IPS-20b (cell line): ENCODE results near the gene FSTL4.

ENCODE experiments used
- H3K27ac ChIP-seq: one replicate; pipeline ENCODE4 v1.5.1; 2013; ENCODE audit warnings: low read length
- H3K27me3 ChIP-seq: 2 replicates; pipeline ENCODE4 v1.6.1; 2013; ENCODE audit warnings: mild to moderate bottlenecking, low read length, inconsistent platforms; ENCODE audit not compliant: insufficient read depth
- H3K36me3 ChIP-seq: 2 replicates; pipeline ENCODE4 v1.6.1; 2013; ENCODE audit warnings: low read depth, mild to moderate bottlenecking, inconsistent platforms, low read length, moderate library complexity; ENCODE audit not compliant: insufficient read depth
- H3K4me1 ChIP-seq: 2 replicates; pipeline ENCODE4 v1.6.1; 2013; ENCODE audit warnings: mild to moderate bottlenecking, control low read depth, inconsistent platforms, low read length, moderate library complexity; ENCODE audit not compliant: insufficient read depth
- H3K4me3 ChIP-seq: 2 replicates; pipeline ENCODE4 v1.5.1; 2013; ENCODE audit warnings: mild to moderate bottlenecking, low read length, inconsistent platforms
- H3K9ac ChIP-seq: 2 replicates; pipeline ENCODE4 v1.6.1; 2013; ENCODE audit warnings: low read depth, mild to moderate bottlenecking, inconsistent platforms, low read length, moderate library complexity
- H3K9me3 ChIP-seq: 2 replicates; pipeline ENCODE4 v1.6.1; 2013; ENCODE audit warnings: mild to moderate bottlenecking, low read depth, low read length, inconsistent platforms; ENCODE audit not compliant: insufficient read depth

The FSTL4 gene

GRCh38 chr5:133348406-133348805 is 263.9 kb downstream of the FSTL4 start:
- Histone ChIP-seq H3K9ac (no peak overlapping the region), H3K27ac (no peak overlapping the region), H3K36me3 (no peaks in the 10 kb centered on the region), H3K27me3 (no peaks in the 10 kb centered on the region), H3K4me1 (peaks cover 7% of the 10 kb centered on the region), H3K4me3 (no peak overlapping the region), H3K9me3 (no peaks in the 10 kb centered on the region)

- no peak overlapping the region for H3K4me3 ChIP-seq
- peaks cover 12% of the 10 kb centered on the region for H3K4me1 ChIP-seq
- H3K9ac ChIP-seq: no peak overlapping the region
- no peaks in the 10 kb centered on the region for H3K9me3 ChIP-seq
- no peak overlapping the region for H3K27ac ChIP-seq
- no peaks in the 10 kb centered on the region for H3K36me3 ChIP-seq
- no peaks in the 10 kb centered on the region for H3K27me3 ChIP-seq
These were observed 265.3 kb downstream of the FSTL4 start for GRCh38 chr5:133347039-133347438.

- Histone ChIP-seq H3K36me3 (no peaks in the 10 kb centered on the region), H3K27me3 (no peaks in the 10 kb centered on the region), H3K9me3 (no peaks in the 10 kb centered on the region), H3K4me3 (no peak overlapping the region), H3K27ac (no peak overlapping the region), H3K9ac (no peak overlapping the region), H3K4me1 (peaks cover 21% of the 10 kb centered on the region)
These were observed 268.1 kb downstream of the FSTL4 start for GRCh38 chr5:133344266-133344665.

- peaks cover 21% of the 10 kb centered on the region for H3K4me1 ChIP-seq
- H3K36me3 ChIP-seq: no peaks in the 10 kb centered on the region
- H3K27me3 ChIP-seq: no peaks in the 10 kb centered on the region
These were observed 269.1 kb downstream of the FSTL4 start for GRCh38 chr5:133343196-133343595.

GRCh38 chr5:133341915-133342710 is 270.2 kb downstream of the FSTL4 start:
- H3K9me3 ChIP-seq: no peaks in the 10 kb centered on the region
- H3K9ac ChIP-seq: no peak overlapping the region
- no peaks in the 10 kb centered on the region for H3K36me3 ChIP-seq
- H3K27ac ChIP-seq: no peak overlapping the region
- H3K4me1 ChIP-seq: peaks cover 21% of the 10 kb centered on the region
- no peak overlapping the region for H3K4me3 ChIP-seq
- H3K27me3 ChIP-seq: no peaks in the 10 kb centered on the region

More at GRCh38 chr5:133343196-133343595, 269.1 kb downstream of the FSTL4 start:
- Histone ChIP-seq H3K4me3 (no peak overlapping the region), H3K9ac (no peak overlapping the region), H3K27ac (no peak overlapping the region), H3K9me3 (no peaks in the 10 kb centered on the region)

- H3K4me3 ChIP-seq: no peak overlapping the region
- H3K27me3 ChIP-seq: no peaks in the 10 kb centered on the region
- no peaks in the 10 kb centered on the region for H3K9me3 ChIP-seq
- no peak overlapping the region for H3K9ac ChIP-seq
- H3K36me3 ChIP-seq: no peaks in the 10 kb centered on the region
- H3K27ac ChIP-seq: no peak overlapping the region
- H3K4me1 ChIP-seq: peaks cover 21% of the 10 kb centered on the region
These were observed 271.0 kb downstream of the FSTL4 start for GRCh38 chr5:133341296-133341695.

GRCh38 chr5:133340822-133341221 is 271.5 kb downstream of the FSTL4 start:
- Histone ChIP-seq H3K27me3 (no peaks in the 10 kb centered on the region), H3K36me3 (no peaks in the 10 kb centered on the region), H3K4me1 (peaks cover 21% of the 10 kb centered on the region), H3K27ac (no peak overlapping the region), H3K4me3 (no peak overlapping the region), H3K9ac (no peak overlapping the region), H3K9me3 (no peaks in the 10 kb centered on the region)

GRCh38 chr5:133340002-133340755 is 272.2 kb downstream of the FSTL4 start:
- H3K27me3 ChIP-seq: no peaks in the 10 kb centered on the region
- peaks cover 21% of the 10 kb centered on the region for H3K4me1 ChIP-seq
- H3K27ac ChIP-seq: no peak overlapping the region
- H3K36me3 ChIP-seq: no peaks in the 10 kb centered on the region
- H3K9me3 ChIP-seq: no peaks in the 10 kb centered on the region
- H3K4me3 ChIP-seq: no peak overlapping the region
- H3K9ac ChIP-seq: no peak overlapping the region

GRCh38 chr5:133338504-133339355 is 273.6 kb downstream of the FSTL4 start:
- Histone ChIP-seq H3K36me3 (no peaks in the 10 kb centered on the region), H3K4me3 (no peak overlapping the region), H3K27ac (no peak overlapping the region), H3K9me3 (no peaks in the 10 kb centered on the region), H3K4me1 (peaks cover 18% of the 10 kb centered on the region), H3K9ac (no peak overlapping the region), H3K27me3 (no peaks in the 10 kb centered on the region)

- Histone ChIP-seq H3K27ac (no peak overlapping the region), H3K27me3 (no peaks in the 10 kb centered on the region), H3K36me3 (no peaks in the 10 kb centered on the region), H3K9ac (no peak overlapping the region), H3K9me3 (no peaks in the 10 kb centered on the region), H3K4me3 (no peak overlapping the region), H3K4me1 (peaks cover 10% of the 10 kb centered on the region)
These were observed 274.4 kb downstream of the FSTL4 start for GRCh38 chr5:133337795-133338445.

- peaks cover 3% of the 10 kb centered on the region; the same call in 1 of the 2 replicates for H3K27me3 ChIP-seq
- no peak overlapping the region for H3K4me3 ChIP-seq
- H3K36me3 ChIP-seq: no peaks in the 10 kb centered on the region
- no peak overlapping the region for H3K9ac ChIP-seq
- H3K27ac ChIP-seq: no peak overlapping the region
- H3K4me1 ChIP-seq: peaks cover 16% of the 10 kb centered on the region
- no peaks in the 10 kb centered on the region for H3K9me3 ChIP-seq
These were observed 275.4 kb downstream of the FSTL4 start for GRCh38 chr5:133336969-133337410.
